ENCODE data around the gene CHCHD3.

- no peak for TF ChIP-seq POLR2A (IDR thresholded peaks at IDR 0.05)
- TF ChIP-seq, protein P1, sequence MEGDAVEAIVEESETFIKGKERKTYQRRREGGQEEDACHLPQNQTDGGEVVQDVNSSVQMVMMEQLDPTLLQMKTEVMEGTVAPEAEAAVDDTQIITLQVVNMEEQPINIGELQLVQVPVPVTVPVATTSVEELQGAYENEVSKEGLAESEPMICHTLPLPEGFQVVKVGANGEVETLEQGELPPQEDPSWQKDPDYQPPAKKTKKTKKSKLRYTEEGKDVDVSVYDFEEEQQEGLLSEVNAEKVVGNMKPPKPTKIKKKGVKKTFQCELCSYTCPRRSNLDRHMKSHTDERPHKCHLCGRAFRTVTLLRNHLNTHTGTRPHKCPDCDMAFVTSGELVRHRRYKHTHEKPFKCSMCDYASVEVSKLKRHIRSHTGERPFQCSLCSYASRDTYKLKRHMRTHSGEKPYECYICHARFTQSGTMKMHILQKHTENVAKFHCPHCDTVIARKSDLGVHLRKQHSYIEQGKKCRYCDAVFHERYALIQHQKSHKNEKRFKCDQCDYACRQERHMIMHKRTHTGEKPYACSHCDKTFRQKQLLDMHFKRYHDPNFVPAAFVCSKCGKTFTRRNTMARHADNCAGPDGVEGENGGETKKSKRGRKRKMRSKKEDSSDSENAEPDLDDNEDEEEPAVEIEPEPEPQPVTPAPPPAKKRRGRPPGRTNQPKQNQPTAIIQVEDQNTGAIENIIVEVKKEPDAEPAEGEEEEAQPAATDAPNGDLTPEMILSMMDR (IDR thresholded peaks at IDR 0.05) = no peak
Measured at GRCh38 chr7:133023370-133024071, 58.4 kb downstream of the CHCHD3 start.
